CMK (cell line): ENCODE measurements around the gene IER2.

ENCODE experiments used
- DNase-seq: peaks from one replicate; pipeline ENCODE4 v3.0.0-alpha.2; 2010; ENCODE audit warnings: low read depth

The IER2 gene, protein sequence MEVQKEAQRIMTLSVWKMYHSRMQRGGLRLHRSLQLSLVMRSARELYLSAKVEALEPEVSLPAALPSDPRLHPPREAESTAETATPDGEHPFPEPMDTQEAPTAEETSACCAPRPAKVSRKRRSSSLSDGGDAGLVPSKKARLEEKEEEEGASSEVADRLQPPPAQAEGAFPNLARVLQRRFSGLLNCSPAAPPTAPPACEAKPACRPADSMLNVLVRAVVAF

GRCh38 chr19:13150187-13150930, at the start of gene IER2, which contains the start of gene STX10:
Gene IER2, plus strand, starts transcription at chr19:13150411. Its CDS starts 2,776 bp downstream, at chr19:13153187.
Gene STX10, minus strand, starts transcription at chr19:13150375. Its CDS starts 202 bp downstream, at chr19:13150173.
- DNase-seq, result peak; percentile 87

DNA sequence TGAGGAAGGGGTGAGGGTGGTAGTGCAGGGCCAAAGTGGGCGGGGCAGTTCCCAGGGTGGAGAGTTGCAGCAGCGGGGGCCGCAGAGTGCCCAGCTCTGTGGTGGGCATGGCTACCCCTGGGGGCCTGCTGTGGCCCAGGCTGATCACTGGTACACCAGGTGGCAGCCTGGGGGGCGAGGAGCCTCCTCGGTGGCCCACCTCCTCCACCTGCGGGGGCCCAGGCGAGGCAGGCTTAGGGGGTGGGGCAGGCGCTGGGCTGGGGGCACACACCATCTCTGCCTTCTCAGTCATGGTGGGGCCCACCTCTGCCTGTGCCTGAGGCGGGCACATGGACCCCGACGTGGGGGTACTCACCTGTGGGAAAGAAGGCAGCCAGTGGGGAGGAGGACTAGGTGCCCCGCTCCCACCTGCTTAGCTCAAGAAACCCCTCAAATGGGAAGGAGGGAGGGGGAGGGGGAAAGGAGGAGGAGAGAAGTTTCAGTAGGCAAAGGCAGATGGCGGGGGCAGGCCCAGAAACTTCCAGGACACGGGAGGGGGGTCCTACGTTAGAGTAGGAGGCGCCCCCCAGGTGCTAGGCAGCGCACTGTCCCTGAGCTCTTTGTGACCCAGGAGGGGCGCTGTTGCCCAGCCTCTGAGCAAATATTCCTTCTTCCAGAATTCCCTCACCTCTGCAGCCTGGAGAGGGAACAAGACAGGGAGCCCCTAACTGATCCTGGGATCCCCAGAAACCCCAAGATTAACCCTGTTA, 49.2 kb upstream of the IER2 start:
- DNase-seq, result peak; percentile 76

GRCh38 chr19:13101590-13102415, 48.4 kb upstream of the IER2 start:
- DNase-seq, result no peak

DNA sequence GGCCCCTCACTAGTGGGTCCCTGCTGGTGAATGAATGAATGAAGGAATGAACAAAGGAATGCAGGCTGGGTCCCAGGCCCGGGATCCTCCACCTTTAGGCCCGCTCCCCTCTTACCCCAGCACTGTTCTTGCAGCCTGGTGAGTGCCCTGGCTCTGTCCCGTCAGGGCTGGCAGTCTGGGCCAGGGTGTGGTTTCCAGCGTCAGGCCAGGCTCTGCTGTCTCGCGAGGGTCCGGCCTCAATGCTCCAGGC, 47.9 kb upstream of the IER2 start:
- DNase-seq, result no peak

DNA sequence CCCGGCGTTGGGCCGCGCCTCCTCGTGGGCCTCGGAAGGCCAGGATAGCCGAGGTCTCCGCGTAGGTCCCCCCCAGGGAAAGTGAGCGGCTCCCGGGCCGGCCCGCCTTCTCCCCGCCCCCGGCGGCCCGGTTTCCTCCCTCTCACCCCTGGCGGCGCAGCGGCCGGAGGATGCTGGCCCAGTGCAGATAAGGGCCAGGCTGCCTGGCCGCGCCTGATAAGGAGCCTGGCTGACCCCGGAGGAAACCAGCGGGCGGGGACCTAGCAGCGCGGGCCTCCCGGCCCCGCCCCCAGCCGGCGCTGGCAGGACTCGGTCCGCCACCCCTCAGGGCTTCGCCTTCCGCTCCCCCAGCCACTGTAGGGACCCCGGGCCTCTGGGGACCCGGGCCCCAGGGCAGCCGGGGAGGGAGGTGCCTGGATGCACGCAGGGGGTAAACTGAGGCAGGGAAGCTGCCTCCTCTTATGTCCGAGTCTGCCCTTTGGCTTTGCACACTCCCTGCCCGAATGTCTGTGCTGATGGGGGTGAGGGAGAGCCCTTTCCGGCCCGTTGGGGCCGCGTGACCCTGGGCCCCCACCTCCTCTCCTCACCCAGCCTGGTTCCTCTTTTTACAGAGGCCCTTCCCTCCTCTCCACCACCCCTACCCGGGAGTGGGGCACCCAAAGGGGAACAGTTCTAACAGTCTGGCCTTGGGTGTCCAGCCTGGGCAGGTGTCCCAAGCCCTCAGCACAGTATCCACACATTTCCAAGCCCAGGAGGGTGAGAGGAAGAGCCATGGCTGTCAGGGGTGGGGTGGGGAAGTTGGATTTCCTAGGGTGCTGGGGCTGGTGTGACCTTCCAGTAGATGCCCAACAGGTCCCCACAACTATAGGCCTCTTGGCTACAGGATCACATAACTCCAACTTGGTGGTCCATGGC, 47.3 kb upstream of the IER2 start, which contains the start of gene LYL1:
LYL1 (minus strand) TSS at position 193 of the 915 bp plus-strand sequence. CDS start 1,687 bp downstream, outside the sequence.
- DNase-seq, result peak; percentile 98

GRCh38 chr19:13103581-13104359, 46.4 kb upstream of the IER2 start:
- peak; percentile 70 for DNase-seq

GRCh38 chr19:13104360-13104847, 45.8 kb upstream of the IER2 start:
- peak; percentile 97 for DNase-seq

GRCh38 chr19:13104848-13105711, 45.1 kb upstream of the IER2 start:
- peak; percentile 69 for DNase-seq

DNA sequence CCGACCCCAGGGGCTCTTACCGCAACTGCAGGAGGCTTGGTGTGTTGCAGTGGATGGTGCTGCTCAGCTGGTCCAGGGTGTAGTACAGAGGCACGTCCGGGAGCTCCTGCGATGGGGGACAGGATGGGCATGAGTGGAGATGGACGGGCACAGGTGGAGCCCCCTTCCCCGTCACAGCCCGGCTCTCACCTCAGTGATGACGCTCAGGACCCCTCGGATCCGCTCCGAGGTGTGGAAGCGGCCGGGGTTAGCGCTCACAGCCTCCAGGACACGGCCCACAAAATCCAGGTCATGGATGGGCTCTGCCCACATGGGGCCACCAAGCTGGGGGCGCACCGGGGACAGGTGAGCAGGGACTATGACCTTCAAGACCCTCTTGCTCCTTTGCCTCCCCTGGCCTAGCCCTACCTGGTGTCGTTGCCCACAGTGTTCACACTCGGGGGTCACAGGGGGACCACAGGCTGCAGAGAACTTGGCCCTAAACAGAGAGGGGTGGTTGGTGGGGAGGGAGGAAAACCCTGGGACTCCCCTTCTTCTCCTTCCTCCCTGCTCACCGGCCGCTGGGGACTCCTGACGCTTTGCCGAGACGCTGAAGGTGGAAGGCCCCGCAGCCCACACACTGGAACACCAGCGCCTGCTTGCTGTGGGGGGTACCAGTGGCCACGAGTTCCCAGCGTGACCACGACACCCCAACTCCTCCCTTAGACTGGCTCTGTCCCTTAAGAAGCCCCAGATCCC, 40.7 kb upstream of the IER2 start:
- DNase-seq, result no peak

DNA sequence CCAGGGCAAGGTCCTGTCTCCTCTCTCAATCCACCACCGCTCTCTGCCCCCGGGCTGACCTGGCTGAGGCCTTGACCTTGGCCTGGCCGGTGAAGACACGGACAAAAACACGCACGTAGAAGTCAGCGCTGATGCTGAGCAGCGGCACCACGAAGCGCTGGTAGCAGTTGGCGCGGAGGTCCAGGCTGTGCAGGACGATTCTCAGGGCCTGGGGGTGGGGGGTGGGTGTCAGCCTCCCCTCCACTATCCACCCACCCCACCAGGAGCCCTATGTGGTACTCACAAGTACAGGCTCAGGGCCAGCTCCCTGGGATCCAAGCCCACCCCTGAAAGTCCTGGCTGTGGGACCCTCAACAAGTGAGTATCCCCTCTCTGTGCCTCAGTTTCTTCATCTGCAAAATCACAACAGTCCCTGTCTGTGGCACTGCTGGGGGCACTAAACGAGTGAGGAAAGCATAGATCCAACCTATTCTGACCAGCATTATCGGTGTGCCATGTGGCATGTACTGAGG, 40.1 kb upstream of the IER2 start:
- no peak for DNase-seq

DNA sequence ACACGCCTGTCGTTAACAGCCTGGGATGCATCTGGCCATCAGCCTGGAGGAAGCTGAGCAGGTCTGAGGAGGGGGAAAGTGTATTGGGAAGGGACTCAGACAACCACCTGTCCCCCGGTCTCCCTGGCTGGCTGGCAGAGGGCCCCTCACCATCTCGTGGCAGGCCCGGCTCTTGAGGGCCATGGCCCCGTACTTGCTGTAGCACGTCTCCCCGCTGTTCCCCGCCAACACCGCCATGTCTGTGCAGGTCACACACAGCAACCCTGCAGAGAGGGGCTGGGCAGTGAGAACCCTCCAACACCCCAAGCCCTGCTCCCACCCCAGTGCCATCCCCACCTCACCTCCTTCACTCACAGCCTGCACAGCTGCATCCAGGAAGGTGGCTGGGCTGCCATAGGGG, 37.7 kb upstream of the IER2 start:
- no peak for DNase-seq

DNA sequence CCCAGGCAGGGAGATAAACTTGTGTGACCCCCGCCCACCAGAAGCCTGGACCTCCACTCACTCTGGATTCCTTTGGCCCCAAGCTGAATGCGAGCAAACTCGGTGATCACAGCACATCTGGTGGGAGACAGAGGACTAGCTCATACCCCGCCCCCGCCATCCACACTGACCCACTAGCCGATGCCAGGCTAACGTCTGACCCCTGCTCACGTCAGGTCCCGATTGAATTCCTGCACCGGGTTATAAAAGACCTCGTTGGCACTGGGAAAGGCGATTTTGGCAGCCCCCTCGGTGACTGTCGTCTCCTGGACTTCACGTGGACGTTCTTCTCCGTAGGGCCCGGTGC, 34.3 kb upstream of the IER2 start:
- DNase-seq, result no peak

DNA sequence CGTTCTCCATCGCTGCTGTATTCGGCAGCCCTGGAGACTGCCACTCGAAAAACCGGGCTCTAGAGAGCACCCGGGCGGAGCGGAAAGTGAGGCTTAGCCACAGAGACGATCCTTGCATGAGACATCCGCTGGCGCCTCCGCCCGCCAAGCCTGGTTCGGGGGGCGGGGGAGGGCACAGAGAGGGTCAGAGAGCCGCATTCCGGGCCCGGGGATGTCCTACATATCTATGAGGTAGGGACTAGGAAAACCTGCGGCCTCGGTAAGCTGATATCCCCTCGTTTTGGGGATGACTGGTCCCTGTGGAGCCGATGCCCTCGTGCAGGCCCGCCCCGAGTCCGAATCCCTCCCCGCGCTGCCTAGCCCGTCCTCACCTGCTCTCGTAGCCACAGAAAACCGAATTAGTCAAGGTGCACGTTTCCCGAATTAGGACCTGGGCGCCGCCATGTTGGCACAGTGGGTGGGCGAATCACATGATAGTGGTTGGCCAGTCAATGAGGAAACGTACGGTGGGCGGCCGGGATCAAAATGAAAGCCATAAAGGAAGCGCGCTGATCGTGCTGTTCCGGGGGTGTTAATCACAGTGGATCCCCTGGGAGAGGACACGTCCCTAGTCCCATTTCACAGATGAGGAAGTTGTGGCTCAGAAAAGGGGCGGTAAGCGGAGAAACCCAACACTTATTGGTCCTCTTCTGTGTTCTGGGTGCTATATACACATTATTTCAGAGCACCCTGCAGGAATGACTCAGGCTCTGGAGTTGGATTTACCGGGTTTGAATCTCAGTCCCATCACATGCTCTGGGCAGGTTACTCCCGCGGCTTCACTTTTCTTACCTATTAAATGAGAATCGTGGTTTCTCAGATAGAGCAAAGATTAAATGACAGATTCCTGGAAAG, 33.7 kb upstream of the IER2 start, which contains the start of gene TRMT1:
TRMT1 (minus strand) TSS at position 459 of the 894 bp plus-strand sequence; CDS start at position 118, 341 bp downstream.
- peak; percentile 94 for DNase-seq

GRCh38 chr19:13117176-13117771, 32.9 kb upstream of the IER2 start:
- no peak for DNase-seq

DNA sequence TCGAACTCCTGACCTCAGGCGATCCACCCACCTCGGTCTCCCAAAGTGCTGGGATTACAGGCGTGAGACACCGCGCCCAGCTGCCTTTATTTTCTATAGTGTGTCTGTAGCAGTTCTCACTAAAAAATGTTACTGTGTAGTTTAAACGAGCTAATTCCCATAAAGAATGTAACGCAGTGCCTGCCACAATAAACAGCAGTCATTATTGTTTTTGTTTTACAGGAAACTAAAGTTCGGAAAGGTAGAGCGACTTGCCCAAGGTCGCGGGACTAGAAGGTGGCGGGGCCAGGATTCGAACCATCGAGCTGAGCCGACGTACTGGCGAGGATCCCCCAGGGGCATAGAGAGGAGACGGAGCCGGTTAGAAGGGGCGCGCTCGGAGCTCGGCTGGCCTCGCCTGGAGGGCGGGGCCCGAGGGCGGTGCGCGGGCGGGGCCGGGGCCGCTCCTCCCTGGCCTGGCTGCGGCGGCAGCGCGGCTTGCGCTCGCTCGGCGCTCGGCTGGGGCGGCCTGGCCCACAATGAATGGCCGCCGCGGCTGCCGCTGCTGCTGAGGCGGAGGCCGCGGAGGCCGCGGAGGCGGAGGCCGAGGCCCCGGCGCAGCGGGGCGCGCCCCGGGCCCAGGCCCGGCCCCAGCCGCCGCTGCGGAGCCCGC, 32.3 kb upstream of the IER2 start, which contains the start of gene NACC1:
NACC1 (plus strand) TSS at position 493 of the 652 bp plus-strand sequence. CDS start 16,944 bp downstream, outside the sequence.
- peak; percentile 77 for DNase-seq
